Stimulated activated CD4-positive, alpha-beta T cell treated with anti-CD3 and anti-CD28 coated beads, Interleukin-15, amount 100 ng/mL, for 24 hours (primary cell): Measurements from ENCODE around the gene DGLUCY.
A peak's percentile ranks its signal among the peaks of the same experiment; 100 is the strongest.
"Not testable (repeated sequence)": the region's sequence is repeated elsewhere in the genome, so short reads cannot be mapped to it uniquely, and the experiment has no call there.

Experiments
- DNase-seq: peaks from one replicate; pipeline ENCODE4 v3.0.0-alpha.2; 2020

DGLUCY gene, protein sequence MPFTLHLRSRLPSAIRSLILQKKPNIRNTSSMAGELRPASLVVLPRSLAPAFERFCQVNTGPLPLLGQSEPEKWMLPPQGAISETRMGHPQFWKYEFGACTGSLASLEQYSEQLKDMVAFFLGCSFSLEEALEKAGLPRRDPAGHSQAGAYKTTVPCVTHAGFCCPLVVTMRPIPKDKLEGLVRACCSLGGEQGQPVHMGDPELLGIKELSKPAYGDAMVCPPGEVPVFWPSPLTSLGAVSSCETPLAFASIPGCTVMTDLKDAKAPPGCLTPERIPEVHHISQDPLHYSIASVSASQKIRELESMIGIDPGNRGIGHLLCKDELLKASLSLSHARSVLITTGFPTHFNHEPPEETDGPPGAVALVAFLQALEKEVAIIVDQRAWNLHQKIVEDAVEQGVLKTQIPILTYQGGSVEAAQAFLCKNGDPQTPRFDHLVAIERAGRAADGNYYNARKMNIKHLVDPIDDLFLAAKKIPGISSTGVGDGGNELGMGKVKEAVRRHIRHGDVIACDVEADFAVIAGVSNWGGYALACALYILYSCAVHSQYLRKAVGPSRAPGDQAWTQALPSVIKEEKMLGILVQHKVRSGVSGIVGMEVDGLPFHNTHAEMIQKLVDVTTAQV

GRCh38 chr14:91113829-91114078, at the start of gene DGLUCY:
Gene DGLUCY, plus strand, starts transcription at chr14:91114073. Its CDS starts 46,222 bp downstream, at chr14:91160295.
- peak; percentile 79 for DNase-seq

GRCh38 chr14:91065266-91065665, 48.6 kb upstream of the DGLUCY start:
- no peak for DNase-seq

GRCh38 chr14:91067186-91067585, 46.7 kb upstream of the DGLUCY start:
- DNase-seq, result peak; percentile 37

DNA sequence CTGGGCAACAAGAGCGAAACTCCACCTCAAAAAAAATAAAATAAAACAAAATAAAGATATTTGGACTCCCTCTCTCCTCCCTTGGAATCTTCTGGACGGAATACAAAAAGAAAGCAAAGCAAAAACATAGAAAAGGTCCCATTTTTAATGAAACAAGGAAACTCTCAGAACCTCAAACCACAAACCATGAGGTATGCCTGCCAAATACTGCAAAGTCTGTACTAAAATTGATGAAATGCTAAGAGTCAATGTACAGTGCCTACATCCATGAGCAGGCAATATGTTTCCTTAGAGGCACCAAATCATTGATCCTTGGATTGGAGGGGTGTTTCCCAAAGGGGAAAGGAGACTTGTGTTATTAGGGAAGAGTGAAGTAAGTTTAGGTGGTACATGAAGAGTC, 45.2 kb upstream of the DGLUCY start:
- no peak for DNase-seq

GRCh38 chr14:91070572-91070971, 43.3 kb upstream of the DGLUCY start:
- DNase-seq, result no peak

DNA sequence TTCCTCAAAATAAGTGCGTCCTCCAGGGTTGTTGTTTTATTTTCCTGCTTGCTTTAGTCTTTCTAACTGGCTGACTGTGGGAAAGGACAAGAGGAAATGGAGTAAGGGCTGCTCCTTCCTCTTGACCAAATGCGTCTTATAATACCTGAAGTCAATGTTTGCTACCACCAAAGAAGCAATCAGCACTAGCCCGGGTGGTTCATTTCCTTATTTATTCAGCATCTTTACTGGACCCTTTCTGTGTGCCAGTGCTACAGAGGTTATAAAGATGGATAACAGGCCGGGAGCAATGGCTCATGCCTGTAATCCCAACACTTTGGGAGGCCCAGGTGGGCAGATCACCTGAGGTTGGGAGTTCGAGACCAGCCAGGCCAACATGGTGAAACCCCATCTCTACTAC, 38.3 kb upstream of the DGLUCY start:
- no peak for DNase-seq

- DNase-seq, result peak; percentile 78
Measured at GRCh38 chr14:91078095-91078737, 35.7 kb upstream of the DGLUCY start.

GRCh38 chr14:91080071-91080470, 33.8 kb upstream of the DGLUCY start:
- DNase-seq, result no peak

DNA sequence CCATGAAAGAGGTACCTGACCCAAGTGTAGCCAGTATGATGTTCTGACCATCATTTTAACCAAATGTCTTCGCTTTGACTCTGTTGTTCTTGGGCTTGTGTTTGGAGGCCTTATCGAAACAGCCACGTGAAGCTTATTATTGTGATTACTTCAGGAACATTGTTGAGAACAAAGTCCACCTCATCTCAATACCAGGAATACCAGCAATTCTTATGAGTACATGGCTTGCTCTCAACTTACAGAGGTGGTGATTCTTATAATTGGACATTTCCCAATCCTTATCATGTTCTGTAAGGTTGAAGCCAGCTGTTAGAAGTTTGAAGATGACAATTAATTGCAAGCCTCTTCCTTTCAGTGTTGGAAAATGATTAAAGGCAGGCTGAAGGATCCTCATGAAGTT, 31.6 kb upstream of the DGLUCY start:
- no peak for DNase-seq

- DNase-seq, result no peak
Measured at GRCh38 chr14:91084516-91084915, 29.4 kb upstream of the DGLUCY start.

DNA sequence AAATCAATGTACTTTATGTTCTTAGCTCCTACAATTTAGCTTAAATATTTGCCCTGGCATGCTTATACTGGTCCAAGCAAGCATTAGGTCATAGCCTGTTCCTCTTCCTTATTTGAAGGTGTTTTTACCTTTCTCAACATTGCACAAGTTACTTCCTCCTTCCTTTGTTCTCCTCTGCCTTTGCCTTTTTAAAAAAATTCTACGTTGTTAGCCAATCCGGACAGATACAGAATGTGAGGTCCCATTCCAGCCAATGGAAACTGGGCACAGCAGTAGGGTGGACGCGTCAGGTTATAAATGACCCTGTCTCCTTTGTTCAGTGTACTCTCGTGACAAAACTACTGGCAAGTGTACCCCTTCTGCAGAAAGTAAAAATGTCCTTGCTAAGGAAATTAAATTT, 26.4 kb upstream of the DGLUCY start:
- not testable (repeated sequence) for DNase-seq

DNA sequence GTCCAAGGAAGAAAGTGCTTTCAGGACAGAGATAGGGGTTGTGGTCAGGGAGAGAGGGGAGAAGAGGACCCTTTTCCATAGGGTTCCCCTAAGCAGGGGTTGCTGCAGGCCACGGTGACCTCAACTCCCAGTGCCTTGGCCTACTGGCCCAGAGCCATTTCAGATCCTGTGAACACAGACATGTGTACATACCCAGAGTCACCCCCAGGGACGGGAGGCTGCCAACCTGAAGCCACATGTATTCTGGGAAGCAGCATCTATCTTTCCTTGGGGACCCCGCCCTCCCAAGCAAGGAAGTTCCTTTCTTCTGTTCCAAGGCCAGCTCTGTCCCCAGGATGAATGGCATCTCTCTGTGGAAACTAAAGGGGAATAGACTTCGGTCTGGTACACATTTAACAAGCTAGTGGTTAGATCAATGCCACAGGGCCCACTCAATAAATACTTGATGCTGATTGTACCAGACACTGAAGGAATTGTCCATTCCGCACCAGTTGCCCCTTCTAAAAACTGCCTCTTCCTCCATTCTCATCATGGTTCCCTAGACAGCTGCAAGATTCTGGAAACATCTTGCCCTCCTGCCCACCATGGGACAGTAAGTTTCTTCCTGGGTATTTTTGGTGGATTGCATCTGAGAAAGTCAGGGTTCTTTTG, 25.2 kb upstream of the DGLUCY start:
- no peak for DNase-seq

DNA sequence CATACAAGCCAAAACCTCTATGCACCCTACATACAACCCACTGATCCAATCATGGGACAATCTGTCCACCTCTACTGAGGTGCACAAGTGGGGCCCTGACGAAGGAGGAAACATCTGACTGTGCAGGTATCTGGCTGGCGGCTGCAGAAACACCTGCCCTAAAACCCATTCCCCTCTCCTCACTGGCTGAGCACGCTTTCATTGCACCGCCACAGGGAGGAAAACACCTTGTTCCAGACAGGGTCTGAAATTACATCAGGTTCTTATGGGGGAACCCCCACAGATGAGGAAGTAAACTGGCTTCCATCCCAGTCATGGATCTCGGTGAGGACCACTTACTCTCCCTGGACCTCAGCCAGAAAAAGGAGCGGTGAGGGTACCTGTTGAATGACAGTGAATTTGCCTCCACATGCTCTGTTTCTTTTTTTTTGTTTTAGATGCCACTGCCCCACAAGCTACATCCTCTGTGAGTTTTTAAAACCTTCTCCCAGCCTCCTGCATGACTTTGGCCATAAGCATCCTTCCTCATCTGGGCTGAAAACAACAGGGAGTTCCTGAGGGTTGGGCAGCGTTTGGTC, 23.8 kb upstream of the DGLUCY start:
- DNase-seq, result no peak

GRCh38 chr14:91090743-91091142, 23.1 kb upstream of the DGLUCY start:
- no peak for DNase-seq

DNA sequence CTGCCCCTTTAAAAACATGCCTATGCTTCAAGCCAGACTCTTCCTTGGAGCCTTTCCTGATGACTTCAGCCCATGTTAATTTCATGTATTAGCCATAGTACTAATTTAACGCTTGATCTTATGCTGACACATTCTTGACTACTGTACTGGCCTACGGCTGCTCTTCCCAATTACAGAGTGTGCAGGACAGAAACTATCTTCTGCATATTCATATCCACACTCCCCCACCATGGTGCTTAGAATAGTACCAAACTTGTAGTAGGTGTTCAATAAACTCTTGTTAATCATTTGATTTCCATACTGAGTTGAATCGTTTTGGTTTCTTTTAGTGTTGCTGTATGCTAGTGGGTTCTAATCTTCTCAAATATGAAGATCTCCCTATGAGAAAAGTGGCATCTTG, 21.8 kb upstream of the DGLUCY start:
- DNase-seq, result no peak

DNA sequence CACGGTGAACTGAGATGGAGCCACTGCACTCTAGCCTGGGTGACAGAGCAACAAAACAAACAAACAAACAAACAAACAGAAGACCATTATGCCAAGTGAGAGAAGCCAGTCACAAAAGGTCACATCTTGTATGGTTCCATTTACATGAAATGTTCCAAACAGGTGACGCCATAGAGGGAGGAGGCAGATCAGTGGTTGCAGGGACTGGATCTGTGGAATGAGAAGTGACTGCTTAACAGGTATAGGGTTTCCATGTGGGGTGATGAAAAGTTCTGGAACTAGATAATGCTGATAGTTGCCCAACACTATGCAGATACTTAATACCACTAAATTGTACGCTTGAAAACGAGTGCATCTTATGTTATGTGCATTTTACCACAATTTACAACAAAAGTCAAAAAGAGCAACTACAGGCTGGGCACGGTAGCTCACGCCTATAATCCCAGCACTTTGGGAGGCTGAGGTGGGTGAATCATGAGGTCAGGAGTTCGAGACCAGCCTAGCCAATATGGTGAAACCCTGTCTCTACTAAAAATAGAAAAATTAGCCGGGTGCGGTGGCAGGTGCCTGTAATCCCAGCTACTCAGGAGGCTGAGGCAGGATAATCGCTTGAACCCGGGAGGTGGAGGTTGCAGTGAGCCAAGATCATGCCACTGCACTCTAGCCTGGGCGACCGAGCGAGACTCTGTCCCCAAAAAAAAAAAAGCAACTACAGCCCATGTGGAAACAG, 20.0 kb upstream of the DGLUCY start:
- DNase-seq, result not testable (repeated sequence)

DNA sequence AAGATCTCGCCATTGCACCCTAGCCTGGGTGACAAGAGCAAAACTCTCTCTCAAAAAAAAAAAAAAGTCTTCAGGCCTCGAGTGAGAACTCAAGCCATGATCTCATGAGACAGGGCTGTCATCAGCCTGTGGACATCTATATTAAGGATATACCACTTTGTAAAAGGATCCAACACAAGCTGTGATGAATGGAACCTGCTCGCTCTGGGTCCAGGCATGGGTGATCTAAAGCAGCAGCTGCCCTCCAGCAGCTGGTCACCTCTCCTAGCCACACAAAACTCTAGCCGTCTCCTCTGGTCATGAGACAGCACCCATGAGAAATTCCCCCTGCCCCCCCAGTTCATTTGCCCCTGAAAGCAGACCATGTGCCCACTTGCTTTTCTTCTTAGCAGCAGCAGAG, 19.1 kb upstream of the DGLUCY start:
- DNase-seq, result no peak

DNA sequence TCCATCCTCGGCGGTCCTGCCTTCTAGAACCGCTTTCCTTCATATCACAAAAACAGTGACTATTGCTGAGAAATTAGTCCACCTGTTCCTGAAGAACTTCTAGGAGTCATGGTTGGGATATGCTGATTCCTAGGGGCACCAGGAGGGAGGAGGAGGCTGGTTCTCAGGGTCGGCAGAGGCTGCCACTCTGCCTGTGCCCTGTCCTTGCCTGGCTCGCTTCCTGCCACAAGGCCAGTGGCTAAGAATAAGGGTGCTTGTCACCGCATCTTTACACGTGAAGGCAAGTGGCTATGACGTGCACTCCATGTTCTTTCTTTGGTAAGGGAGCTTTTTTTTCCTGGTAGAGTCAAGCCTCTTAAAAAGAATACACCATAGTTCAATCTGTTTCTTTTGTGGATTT, 18.7 kb upstream of the DGLUCY start:
- DNase-seq, result no peak

DNA sequence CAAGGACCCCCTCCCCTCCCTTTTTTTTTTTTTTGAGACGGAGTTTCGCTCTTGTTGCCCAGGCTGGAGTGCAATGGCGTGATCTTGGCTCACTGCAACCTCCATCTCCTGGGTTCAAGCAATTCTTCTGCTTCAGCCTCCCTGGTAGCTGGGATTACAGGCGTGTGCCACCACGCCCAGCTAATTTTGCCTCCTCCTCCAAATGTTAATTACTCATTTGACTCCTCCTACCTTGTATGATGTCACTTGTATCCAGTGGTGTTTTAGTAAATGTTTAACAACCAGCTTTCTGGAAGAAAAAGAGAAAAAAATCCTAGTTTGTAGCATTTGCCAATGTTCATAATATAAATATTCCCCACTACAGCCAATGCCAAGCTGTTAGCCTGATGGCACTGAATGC, 16.2 kb upstream of the DGLUCY start:
- DNase-seq, result not testable (repeated sequence)

DNA sequence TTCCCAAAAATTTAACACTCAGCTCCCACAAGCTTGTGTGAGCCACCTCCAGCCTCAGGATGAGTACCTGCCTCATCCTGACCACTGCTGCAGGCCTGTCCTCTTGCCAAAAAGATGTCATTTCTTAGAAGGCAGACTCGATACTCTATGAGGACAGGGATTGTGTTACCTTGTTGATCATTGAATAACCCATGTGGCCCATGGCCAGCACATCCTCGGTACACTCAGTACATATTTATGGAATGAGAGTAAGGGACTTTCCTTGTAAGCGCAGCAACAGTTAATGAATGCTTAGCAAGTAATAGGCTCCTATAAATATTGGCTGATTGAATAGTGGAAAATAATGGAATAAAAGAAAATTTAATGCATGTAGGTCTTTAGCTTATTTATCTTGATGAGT, 15.3 kb upstream of the DGLUCY start:
- no peak for DNase-seq

DNA sequence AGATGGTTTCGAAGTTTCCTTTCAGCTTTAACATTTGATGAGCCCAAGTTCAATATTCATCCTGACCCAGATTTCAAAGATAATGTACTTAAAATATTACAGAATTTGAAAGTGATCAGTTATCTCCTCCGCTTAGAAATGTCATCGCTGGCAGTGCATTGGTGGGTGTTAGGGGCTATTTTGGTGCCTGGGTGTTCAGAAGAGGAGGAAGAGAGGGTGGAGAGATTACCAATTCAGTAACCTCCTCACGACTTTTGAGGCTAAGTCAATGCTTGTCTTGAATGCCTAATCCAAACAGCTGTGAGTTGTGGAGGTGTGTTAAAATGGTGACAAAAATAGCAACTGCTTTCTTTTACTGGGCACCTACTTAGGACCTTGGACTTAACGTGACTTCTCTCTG, 13.8 kb upstream of the DGLUCY start:
- DNase-seq, result no peak

DNA sequence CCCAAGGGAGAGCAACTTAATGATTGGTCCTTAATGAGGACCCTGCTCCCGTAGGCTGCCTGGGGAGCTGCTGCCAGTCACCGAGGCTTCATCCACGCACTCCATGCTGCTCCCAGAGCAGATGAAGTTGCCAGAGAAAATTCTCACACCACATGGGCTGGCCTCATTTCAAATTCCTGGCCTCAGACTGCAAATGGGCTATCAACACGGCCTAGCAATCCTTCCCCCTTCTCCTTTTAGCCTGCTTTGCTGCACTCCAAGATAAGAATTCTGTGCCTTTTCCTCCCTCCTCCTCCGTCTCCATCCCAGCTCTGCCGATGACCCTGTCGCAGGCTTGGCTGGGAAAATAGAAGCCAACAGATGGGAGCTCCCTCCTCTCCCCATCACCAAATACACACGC, 10.8 kb upstream of the DGLUCY start:
- no peak for DNase-seq
